GM21381 (cell line): ENCODE measurements around the gene KRT23.

Experiments used
- ATAC-seq: cut with Tn5 transposase; IDR thresholded peaks from one replicate; pipeline ENCODE4 v1.9.1; 2021; ENCODE audit warnings: mild to moderate bottlenecking, moderate library complexity; ENCODE audit not compliant: unreplicated experiment

Gene KRT23

GRCh38 chr17:40912486-40913210 is 24.8 kb downstream of the KRT23 start:
- no peak for ATAC-seq

- ATAC-seq: no peak
Measured at GRCh38 chr17:40910441-40910841, 27.0 kb downstream of the KRT23 start.

- ATAC-seq: no peak
Measured at GRCh38 chr17:40909755-40910154, 27.7 kb downstream of the KRT23 start.

- no peak for ATAC-seq
Measured at GRCh38 chr17:40909351-40909750, 28.1 kb downstream of the KRT23 start.

- no peak for ATAC-seq
Measured at GRCh38 chr17:40906613-40907012, 30.8 kb downstream of the KRT23 start.

- ATAC-seq: no peak
Measured at GRCh38 chr17:40905370-40905769, 32.1 kb downstream of the KRT23 start.

- ATAC-seq: no peak
Measured at GRCh38 chr17:40903129-40903847, 34.2 kb downstream of the KRT23 start.

- ATAC-seq: no peak
Measured at GRCh38 chr17:40902498-40902897, 34.9 kb downstream of the KRT23 start.

- no peak for ATAC-seq
Measured at GRCh38 chr17:40901981-40902474, 35.4 kb downstream of the KRT23 start.

- ATAC-seq: no peak
Measured at GRCh38 chr17:40900809-40901356, 36.6 kb downstream of the KRT23 start.

GRCh38 chr17:40896916-40897455 is 40.5 kb downstream of the KRT23 start:
- ATAC-seq: no peak

- no peak for ATAC-seq
Measured at GRCh38 chr17:40895106-40895730, 42.2 kb downstream of the KRT23 start.

- ATAC-seq: no peak
Measured at GRCh38 chr17:40888196-40888720, 49.2 kb downstream of the KRT23 start.

- no peak for ATAC-seq
Measured at GRCh38 chr17:40886090-40886489, 51.4 kb downstream of the KRT23 start.

GRCh38 chr17:40884708-40885512 is 52.5 kb downstream of the KRT23 start, which contains the start of gene KRT20:
KRT20 (minus strand) TSS chr17:40885242; CDS start chr17:40885185, 57 bp downstream.
- no peak for ATAC-seq

- ATAC-seq: no peak
Measured at GRCh38 chr17:40883626-40884334, 53.7 kb downstream of the KRT23 start.

GRCh38 chr17:40883031-40883430 is 54.4 kb downstream of the KRT23 start:
- ATAC-seq: no peak

- no peak for ATAC-seq
Measured at GRCh38 chr17:40879026-40879425, 58.4 kb downstream of the KRT23 start.

- ATAC-seq: no peak
Measured at GRCh38 chr17:40878044-40878443, 59.4 kb downstream of the KRT23 start.
